H1 (cell line): ENCODE measurements around the gene ZNF81. TPM values are rescaled to one million over a fixed set of nuclear protein-coding genes. Genes with fewer than 3 reads are reported as not detected.

Experiments used
- CTCF ChIA-PET: fragments of 300-600 bp; sonication (Branson Sonifier 250); formaldehyde crosslinking; loops from one replicate; lab custom pipeline; 2021; ENCODE audit not compliant: partially characterized antibody; lab: Charles Lee
- POLR2A ChIA-PET: fragments of 300-600 bp; sonication (Branson Sonifier 250); formaldehyde crosslinking; loops from one replicate; lab custom pipeline; 2021; ENCODE audit warnings: inconsistent platforms; ENCODE audit not compliant: partially characterized antibody; lab: Charles Lee
- DNase-seq, 2 experiments: peaks; one replicate each; pipeline versions ENCODE4 v3.0.0 to v3.0.0-alpha.2; 2010 to 2022; ENCODE audit warnings: low spot score in 2 of 2, low read depth in 1 of 2, mixed read lengths in 1 of 2
- FAIRE-seq: peaks from 2 replicates; lab custom pipeline; 2011; peaks lifted over from hg19 to GRCh38; lab: Jason Lieb, UNC
- H2AFZ ChIP-seq: 2 replicates; pipeline ENCODE4 v1.8.1; 2012; ENCODE audit warnings: low read length, inconsistent platforms
- H2AK5ac ChIP-seq: 2 replicates; pipeline ENCODE4 v1.6.1; 2013; ENCODE audit warnings: low read depth, low read length
- H2BK120ac ChIP-seq: replicated peaks from 2 replicates; pipeline ENCODE3; 2013; ENCODE audit warnings: low read depth, low read length, inconsistent platforms
- H2BK12ac ChIP-seq: 2 replicates; pipeline ENCODE4 v1.6.1; 2013; ENCODE audit warnings: low read depth, low read length
- H2BK15ac ChIP-seq: 2 replicates; pipeline ENCODE4 v1.6.1; 2013; ENCODE audit warnings: low read length
- H2BK20ac ChIP-seq: 2 replicates; pipeline ENCODE4 v1.6.1; 2013; ENCODE audit warnings: low read length
- H2BK5ac ChIP-seq: 2 replicates; pipeline ENCODE4 v1.6.1; 2013; ENCODE audit warnings: low read depth, low read length
- H3K14ac ChIP-seq: 2 replicates; pipeline ENCODE4 v1.6.1; 2013; ENCODE audit warnings: inconsistent platforms; ENCODE audit not compliant: insufficient read length
- H3K18ac ChIP-seq: 2 replicates; pipeline ENCODE4 v1.6.1; 2013; ENCODE audit warnings: low read length; ENCODE audit errors: extremely low read depth
- H3K23ac ChIP-seq: 2 replicates; pipeline ENCODE4 v1.6.1; 2013; ENCODE audit warnings: inconsistent platforms; ENCODE audit not compliant: insufficient read length
- H3K23me2 ChIP-seq: 2 replicates; pipeline ENCODE4 v1.6.1; 2013; ENCODE audit warnings: low read depth, low read length
- H3K27ac ChIP-seq: 2 replicates; pipeline ENCODE4 v1.6.1; 2011; ENCODE audit warnings: low read depth, low read length, inconsistent platforms
- H3K27me3 ChIP-seq, 4 experiments: replicated peaks in 1 of 4; 1 replicate in 1 of 4; 2 replicates in 3 of 4; pipeline versions ENCODE4 v1.6.1 to v1.8.1; 2011 to 2013; ENCODE audit warnings: low read length in 3 of 4, mild to moderate bottlenecking in 3 of 4, inconsistent platforms in 2 of 4, mixed read lengths in 2 of 4, moderate library complexity in 1 of 4; ENCODE audit not compliant: control insufficient read depth in 3 of 4, insufficient read depth in 3 of 4; ENCODE audit errors: extremely low read depth in 1 of 4
- H3K36me3 ChIP-seq, 4 experiments: 2 replicates each; pipeline versions ENCODE4 v1.6.1 to v1.8.1; 2011 to 2013; ENCODE audit warnings: mild to moderate bottlenecking in 4 of 4, low read length in 3 of 4, moderate library complexity in 2 of 4, control low read depth in 1 of 4, inconsistent platforms in 1 of 4; ENCODE audit not compliant: insufficient read depth in 4 of 4, control insufficient read depth in 2 of 4
- H3K4ac ChIP-seq: replicated peaks from 2 replicates; pipeline ENCODE3; 2013; ENCODE audit warnings: low read length, low read depth, mixed read lengths, inconsistent platforms; ENCODE audit not compliant: insufficient read length
- H3K4me1 ChIP-seq, 4 experiments: replicated peaks in 1 of 4; 1 replicate in 1 of 4; 2 replicates in 3 of 4; pipeline versions ENCODE4 v1.6.1 to v1.8.1; 2011 to 2013; ENCODE audit warnings: low read length in 3 of 4, inconsistent platforms in 2 of 4, mixed read lengths in 1 of 4; ENCODE audit not compliant: insufficient read depth in 4 of 4, control insufficient read depth in 3 of 4
- H3K4me2 ChIP-seq, 2 experiments: 2 replicates each; pipeline versions ENCODE4 v1.6.1 to v1.8.1; 2011 to 2013; ENCODE audit warnings: low read depth in 2 of 2, low read length in 2 of 2, control low read depth in 1 of 2, inconsistent platforms in 1 of 2, mild to moderate bottlenecking in 1 of 2; ENCODE audit not compliant: insufficient read depth in 1 of 2
- H3K4me3 ChIP-seq, 4 experiments: fragments of 200-600, 300-600 bp in 1 of 4; sonication (generic), shearing (Covaris generic), sonication (Bioruptor Twin) in 1 of 4; 2 replicates each; pipeline versions ENCODE4 v1.5.1 to v1.8.1; 2011 to 2016; ENCODE audit warnings: low read length in 4 of 4, low read depth in 3 of 4, control low read depth in 2 of 4, inconsistent platforms in 2 of 4, mild to moderate bottlenecking in 2 of 4, mixed read lengths in 1 of 4, moderate library complexity in 1 of 4; ENCODE audit not compliant: insufficient read depth in 2 of 4; ENCODE audit errors: extremely low read depth in 1 of 4
- H3K56ac ChIP-seq: replicated peaks from 2 replicates; pipeline ENCODE3; 2013; ENCODE audit warnings: low read depth, mild to moderate bottlenecking, mixed read lengths, low read length, inconsistent platforms; ENCODE audit not compliant: insufficient read length
- H3K79me1 ChIP-seq: 2 replicates; pipeline ENCODE4 v1.6.1; 2013; ENCODE audit warnings: low read depth, low read length, control low read depth
- H3K79me2 ChIP-seq, 2 experiments: 2 replicates each; pipeline versions ENCODE4 v1.6.1 to v1.8.1; 2012 to 2013; ENCODE audit warnings: low read length in 2 of 2, mild to moderate bottlenecking in 2 of 2, inconsistent platforms in 1 of 2; ENCODE audit not compliant: insufficient read depth in 2 of 2, control insufficient read depth in 1 of 2
- H3K9ac ChIP-seq, 4 experiments: replicated peaks in 1 of 4; 1 replicate in 1 of 4; 2 replicates in 3 of 4; pipeline versions ENCODE4 v1.6.1 to v1.8.1; 2011 to 2013; ENCODE audit warnings: low read depth in 3 of 4, low read length in 3 of 4, control low read depth in 2 of 4, mild to moderate bottlenecking in 2 of 4, moderate library complexity in 2 of 4, inconsistent platforms in 1 of 4; ENCODE audit errors: extremely low read depth in 1 of 4
- H3K9me3 ChIP-seq, 2 experiments: 2 replicates each; pipeline versions ENCODE4 v1.6.1 to v1.8.1; 2012 to 2013; ENCODE audit warnings: mild to moderate bottlenecking in 2 of 2, moderate library complexity in 2 of 2, control low read depth in 1 of 2, inconsistent platforms in 1 of 2, low read depth in 1 of 2, low read length in 1 of 2, mixed read lengths in 1 of 2; ENCODE audit not compliant: insufficient read depth in 2 of 2
- H4K20me1 ChIP-seq, 2 experiments: replicated peaks in 1 of 2; 2 replicates each; pipeline versions ENCODE3 to v1.8.1; 2011 to 2013; ENCODE audit warnings: inconsistent platforms in 2 of 2, low read length in 2 of 2, mild to moderate bottlenecking in 1 of 2; ENCODE audit not compliant: insufficient read depth in 2 of 2, control insufficient read depth in 1 of 2
- H4K5ac ChIP-seq: 2 replicates; pipeline ENCODE4 v1.6.1; 2013; ENCODE audit warnings: low read length, low read depth, mixed read lengths, inconsistent platforms; ENCODE audit not compliant: insufficient read length
- H4K8ac ChIP-seq: 2 replicates; pipeline ENCODE4 v1.8.0; 2013; ENCODE audit warnings: mild to moderate bottlenecking, moderate library complexity, low read length, inconsistent platforms; ENCODE audit not compliant: insufficient read depth; ENCODE audit errors: extremely low read depth
- H4K91ac ChIP-seq: replicated peaks from 2 replicates; pipeline ENCODE3; 2013; ENCODE audit warnings: low read length, mixed read lengths, inconsistent platforms; ENCODE audit not compliant: insufficient read length
- ATF3 ChIP-seq: IDR thresholded peaks from 2 replicates; pipeline ENCODE4 v1.6.1; 2011; ENCODE audit warnings: low read depth, mild to moderate bottlenecking, low read length; ENCODE audit not compliant: insufficient read depth
- BCL11A ChIP-seq, 2 experiments: IDR thresholded peaks; one replicate each; pipeline ENCODE4 v1.6.1; 2011; ENCODE audit warnings: low read depth in 2 of 2, low read length in 2 of 2, mild to moderate bottlenecking in 2 of 2
- CBX8 ChIP-seq: fragments of 300-800, 300-1000 bp; sonication (generic); IDR thresholded peaks from 2 replicates; pipeline ENCODE4 v1.7.1; 2016; ENCODE audit warnings: low read depth, low read length, borderline replicate concordance
- CREB1 ChIP-seq: IDR thresholded peaks from 2 replicates; pipeline ENCODE4 v1.6.1; 2012; ENCODE audit warnings: inconsistent platforms
- GTF2F1 ChIP-seq: IDR thresholded peaks from 2 replicates; pipeline ENCODE4 v1.6.1; 2012; ENCODE audit warnings: low read depth, low read length, improper control_type of control experiment, borderline replicate concordance
- HDAC2 ChIP-seq, 2 experiments: fragments of 300-600 bp in 1 of 2; sonication (generic) in 1 of 2; IDR thresholded peaks; 2 replicates each; pipeline ENCODE4 v1.6.1; 2011 to 2012; ENCODE audit warnings: low read depth in 2 of 2, low read length in 2 of 2, mild to moderate bottlenecking in 2 of 2, moderate library complexity in 2 of 2, borderline replicate concordance in 1 of 2, inconsistent platforms in 1 of 2
- HDAC6 ChIP-seq: IDR thresholded peaks from one replicate; pipeline ENCODE4 v1.7.1; 2012; ENCODE audit warnings: low read depth, mild to moderate bottlenecking, inconsistent platforms, low read length, moderate library complexity
- JUN ChIP-seq: IDR thresholded peaks from 2 replicates; pipeline ENCODE4 v1.6.1; 2011; ENCODE audit warnings: low read depth, mild to moderate bottlenecking, improper control_type of control experiment, low read length
- RAD21 ChIP-seq, 2 experiments: IDR thresholded peaks in 1 of 2; conservative IDR thresholded peaks in 1 of 2; 2 replicates each; pipeline ENCODE4 v1.6.1; 2011; ENCODE audit warnings: low read depth in 2 of 2, low read length in 2 of 2, improper control_type of control experiment in 1 of 2, inconsistent platforms in 1 of 2, mild to moderate bottlenecking in 1 of 2, moderate library complexity in 1 of 2
- SAP30 ChIP-seq: fragments of 300-600 bp; sonication (generic); IDR thresholded peaks from 2 replicates; pipeline ENCODE4 v1.7.1; 2012; ENCODE audit warnings: low read length, moderate library complexity, mild to moderate bottlenecking, inconsistent platforms; ENCODE audit not compliant: insufficient read depth, insufficient replicate concordance
- TEAD4 ChIP-seq: IDR thresholded peaks from 2 replicates; pipeline ENCODE4 v1.6.1; 2012; ENCODE audit warnings: low read depth, low read length, inconsistent platforms, mixed read lengths
- WGBS, 2 experiments: shearing (Covaris generic) in 1 of 2; methylation state at CpG; one replicate each; pipeline versions ENCODE4 v1.1.6 to v1.1.7; 2013 to 2015; ENCODE audit warnings: low lambda C conversion rate in 2 of 2, mixed read lengths in 2 of 2, inconsistent platforms in 1 of 2, low coverage in 1 of 2, missing lambda C conversion rate in 1 of 2; ENCODE audit not compliant: insufficient replicate concordance in 2 of 2, insufficient coverage in 1 of 2, insufficient read length in 1 of 2; ENCODE audit errors: extremely low coverage in 1 of 2, missing lambda C conversion rate in 1 of 2; 5-methylcytosine and 5-hydroxymethylcytosine counted together
- polyA plus RNA-seq, 7 experiments: library from polyadenylated mRNA; depleted of rRNA in 3 of 7; stranded (reverse) in 5 of 7; unstranded in 2 of 7; fragments of >200 nt in 5 of 7; fragments of 200-250 nt in 2 of 7; gene quantifications; 1 replicate in 5 of 7; 2 replicates in 1 of 7; 4 replicates in 1 of 7; pipeline versions ENCODE4 v1.2.1 to v1.2.3, GENCODE V29; 2011 to 2013; ENCODE audit warnings: missing spikeins in 2 of 7, mixed read lengths in 2 of 7
- total RNA-seq: library from RNA; stranded (reverse); fragmentation: NEBNext Ultra II Directional; extraction: Animal tissue kit (Norgen Biotek cat#: 25700); gene quantifications from 2 replicates; pipeline ENCODE4 v1.2.1, GENCODE V29; 2021

ZNF81 gene
- total and polyA plus RNA-seq, 2 of the 8 experiments (the other 6 are each of a cell fraction or from before 2014, with no cell fraction given) = 3.4 to 10.0 TPM

- Histone ChIP-seq H3K4me2 (no peak overlapping the region), H2AK5ac (no peak overlapping the region), H2AFZ (no peak overlapping the region), H3K9me3 (no peaks in the 10 kb centered on the region), H3K9ac (no peak overlapping the region), H2BK5ac (no peak overlapping the region), H3K23ac (no peak overlapping the region), H3K79me2 (no peaks in the 10 kb centered on the region), H3K79me1 (no peaks in the 10 kb centered on the region), H3K4ac (no peak overlapping the region), H3K4me1 (no peaks in the 10 kb centered on the region), H2BK12ac (no peak overlapping the region), H4K8ac (no peak overlapping the region), H2BK15ac (no peak overlapping the region), H3K14ac (no peak overlapping the region), H3K23me2 (no peaks in the 10 kb centered on the region), H3K36me3 (no peaks in the 10 kb centered on the region), H3K27me3 (no peaks in the 10 kb centered on the region), H4K91ac (no peak overlapping the region), H3K56ac (no peak overlapping the region), H3K18ac (no peak overlapping the region), H4K20me1 (no peaks in the 10 kb centered on the region), H4K5ac (no peak overlapping the region), H3K4me3 (no peak overlapping the region), H2BK20ac (no peak overlapping the region), H2BK120ac (no peak overlapping the region), H3K27ac (no peak overlapping the region)
- FAIRE-seq = no peak
- WGBS, 2 experiments = 88% methylated on average over 1 of the region's 1 CpG; no CpG with 5 or more reads in 1 of the 2 experiments
- CTCF ChIA-PET = interaction anchor here (0.6 to 1.3 kb wide), 2 partner anchors 32 to 826 kb away, joined by 3 to 5 read pairs; no protein-coding TSS in a partner anchor
- POLR2A ChIA-PET = no interaction called here
- no peak for TF ChIP-seq GTF2F1
- no peak for TF ChIP-seq RAD21 (IDR thresholded peaks at IDR 0.05 in 1 of 2, conservative IDR thresholded peaks at IDR 0.05 in 1 of 2; ENCODE audit: low read depth in 2 of 2, low read length in 2 of 2)
- no peak for TF ChIP-seq ATF3
- no peak for TF ChIP-seq TEAD4
- no peak for TF ChIP-seq JUN
- TF ChIP-seq HDAC6 = no peak
- TF ChIP-seq BCL11A (IDR thresholded peaks at IDR 0.05; ENCODE audit: low read depth in 2 of 2, low read length in 2 of 2) = no peak
- TF ChIP-seq CBX8 = no peak
- no peak for TF ChIP-seq SAP30
- no peak for TF ChIP-seq CREB1
- TF ChIP-seq HDAC2 (IDR thresholded peaks at IDR 0.05; ENCODE audit: borderline replicate concordance in 1 of 2, low read depth in 2 of 2, low read length in 2 of 2) = no peak
- DNase-seq = no peak
Observed at GRCh38 chrX:47864785-47865184, 28.1 kb downstream of the ZNF81 start.
